Daoy (cell line): ENCODE measurements around the gene ADAMTS7. TPM values are rescaled to one million over a fixed set of nuclear protein-coding genes. Genes with fewer than 3 reads are reported as not detected.
"Not testable (repeated sequence)": the region's sequence is repeated elsewhere in the genome, so short reads cannot be mapped to it uniquely, and the experiment has no call there.

ENCODE experiments used
- DNase-seq: peaks from one replicate; pipeline ENCODE4 v3.0.0-alpha.2; 2015; ENCODE audit warnings: low read depth
- total RNA-seq: library from RNA; depleted of rRNA; stranded (reverse); fragments of >200 nt; shearing (Covaris generic); gene quantifications from 2 replicates; pipeline ENCODE4 v1.2.3, GENCODE V29; 2014

ADAMTS7 gene
- total RNA-seq, 1 experiment from 2014 or later: 1.1 TPM

GRCh38 chr15:78753751-78754535 is 57.3 kb downstream of the ADAMTS7 start:
- DNase-seq: not testable (repeated sequence)

- not testable (repeated sequence) for DNase-seq
These were observed 58.0 kb downstream of the ADAMTS7 start for GRCh38 chr15:78753359-78753659.

- no peak for DNase-seq
These were observed 58.5 kb downstream of the ADAMTS7 start for GRCh38 chr15:78752492-78753358.

- DNase-seq: no peak
These were observed 59.7 kb downstream of the ADAMTS7 start for GRCh38 chr15:78751602-78751979.

GRCh38 chr15:78750974-78751601 is 60.2 kb downstream of the ADAMTS7 start:
- peak; percentile 94 for DNase-seq

GRCh38 chr15:78750566-78750965 is 60.7 kb downstream of the ADAMTS7 start:
- DNase-seq: no peak

GRCh38 chr15:78749831-78750230 is 61.4 kb downstream of the ADAMTS7 start:
- no peak for DNase-seq

- not testable (repeated sequence) for DNase-seq
These were observed 63.4 kb downstream of the ADAMTS7 start for GRCh38 chr15:78747877-78748276.

GRCh38 chr15:78741674-78742073 is 69.6 kb downstream of the ADAMTS7 start:
- not testable (repeated sequence) for DNase-seq

GRCh38 chr15:78740904-78741274 is 70.4 kb downstream of the ADAMTS7 start:
- no peak for DNase-seq

- DNase-seq: peak; percentile 77
These were observed 71.0 kb downstream of the ADAMTS7 start for GRCh38 chr15:78739996-78740903.

- no peak for DNase-seq
These were observed 72.1 kb downstream of the ADAMTS7 start for GRCh38 chr15:78739206-78739605.

GRCh38 chr15:78737931-78738558 is 73.2 kb downstream of the ADAMTS7 start:
- peak; percentile 60 for DNase-seq

GRCh38 chr15:78737187-78737820 is 74.0 kb downstream of the ADAMTS7 start:
- DNase-seq: no peak

GRCh38 chr15:78736286-78736685 is 75.0 kb downstream of the ADAMTS7 start:
- not testable (repeated sequence) for DNase-seq

GRCh38 chr15:78734451-78735064 is 76.7 kb downstream of the ADAMTS7 start:
- DNase-seq: no peak

- no peak for DNase-seq
These were observed 78.6 kb downstream of the ADAMTS7 start for GRCh38 chr15:78732634-78733033.

- DNase-seq: no peak
These were observed 80.3 kb downstream of the ADAMTS7 start for GRCh38 chr15:78730955-78731354.

- DNase-seq: peak; percentile 30
These were observed 82.8 kb downstream of the ADAMTS7 start for GRCh38 chr15:78728427-78728826.

- peak; percentile 60 for DNase-seq
These were observed 83.7 kb downstream of the ADAMTS7 start for GRCh38 chr15:78727561-78727960.
